HG03135 (cell line): ENCODE results near the gene ATP8A2.
"Not testable (repeated sequence)": the region's sequence is repeated elsewhere in the genome, so short reads cannot be mapped to it uniquely, and the experiment has no call there.

ENCODE experiments used
- ATAC-seq: cut with Tn5 transposase; IDR thresholded peaks from one replicate; pipeline ENCODE4 v1.9.1; 2021; ENCODE audit warnings: mild to moderate bottlenecking, moderate library complexity; ENCODE audit not compliant: unreplicated experiment

The ATP8A2 gene

DNA sequence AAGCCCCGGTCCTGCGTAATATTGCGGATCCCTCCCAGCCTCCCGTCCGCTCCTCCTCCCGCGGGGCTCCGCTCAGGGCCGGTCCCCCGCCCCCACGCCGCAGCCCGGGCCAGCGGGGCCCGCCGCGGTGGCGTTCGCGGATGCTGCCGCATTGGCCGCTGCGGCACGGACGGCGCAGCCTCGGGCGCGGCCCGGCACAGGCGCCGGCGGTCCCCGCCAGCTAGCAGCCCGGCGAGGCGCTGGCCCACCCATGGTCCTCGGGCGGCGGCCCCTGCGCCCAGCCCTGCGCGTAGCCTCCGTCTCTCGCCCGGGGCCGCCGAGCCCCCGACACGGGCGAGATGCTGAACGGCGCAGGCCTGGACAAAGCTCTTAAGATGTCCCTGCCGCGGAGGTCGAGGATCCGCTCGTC lies at the start of gene ATP8A2:
Gene ATP8A2 (plus strand): TSS at position 100 of the 409 bp plus-strand sequence. CDS start 239 bp downstream, at position 339.
- no peak for ATAC-seq

DNA sequence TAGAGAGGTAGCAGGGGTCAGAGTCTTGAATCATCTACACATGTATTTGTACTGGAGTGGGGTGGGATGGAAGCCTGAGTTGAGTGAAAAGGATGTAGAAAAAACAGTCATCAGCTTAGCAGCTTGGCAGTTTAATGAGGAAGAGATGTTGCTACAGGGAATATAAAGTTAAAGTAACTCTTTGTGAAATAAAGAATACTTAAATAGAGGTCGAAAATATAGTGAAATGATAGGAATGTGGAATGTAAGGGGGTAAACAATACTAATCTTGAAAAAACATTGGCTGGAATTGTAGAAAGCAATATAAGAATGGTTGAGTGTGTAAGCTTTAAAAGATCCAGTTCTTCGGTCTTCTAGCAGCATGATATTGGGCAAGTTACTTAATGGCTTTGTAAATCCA lies 47.7 kb upstream of the ATP8A2 start:
- ATAC-seq, result no peak

DNA sequence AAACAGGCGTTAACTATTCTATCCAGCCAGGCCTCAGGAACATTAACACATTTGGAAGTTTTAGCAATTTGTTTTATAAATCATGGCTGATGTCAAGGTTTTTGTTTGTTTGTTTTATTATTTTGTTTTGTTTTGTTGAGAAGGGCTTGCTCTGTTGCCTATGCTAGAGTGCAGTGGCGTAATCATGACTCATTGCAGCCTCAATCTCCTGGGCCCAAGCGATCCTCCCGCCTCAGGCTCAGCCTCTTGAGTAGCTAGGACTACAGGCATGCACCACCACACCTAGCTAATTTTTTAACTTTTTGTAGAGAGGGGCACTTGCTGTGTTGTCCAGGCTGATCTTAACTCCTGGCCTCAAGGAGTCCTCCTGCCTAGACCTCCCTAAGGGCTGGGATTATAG lies 42.1 kb upstream of the ATP8A2 start:
- no peak for ATAC-seq

DNA sequence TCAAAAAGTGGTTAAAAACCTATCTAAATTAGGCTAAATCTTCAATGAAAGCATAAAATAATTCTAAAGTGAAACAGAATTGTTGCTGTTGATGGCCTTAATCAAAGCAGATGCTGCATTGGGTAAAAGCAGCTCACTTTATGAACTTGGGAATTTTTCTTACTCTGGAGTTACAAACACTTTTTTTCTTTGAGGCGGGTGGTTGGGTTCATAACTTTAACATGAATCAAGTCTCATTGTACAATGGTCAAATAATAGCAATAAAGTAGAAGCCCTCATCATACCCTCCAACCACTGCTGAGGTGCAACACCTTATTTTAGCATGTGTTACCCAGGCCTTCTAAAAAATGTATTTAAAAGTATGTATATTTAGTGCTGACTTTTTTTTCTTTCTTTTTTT lies 41.2 kb upstream of the ATP8A2 start:
- ATAC-seq, result no peak

DNA sequence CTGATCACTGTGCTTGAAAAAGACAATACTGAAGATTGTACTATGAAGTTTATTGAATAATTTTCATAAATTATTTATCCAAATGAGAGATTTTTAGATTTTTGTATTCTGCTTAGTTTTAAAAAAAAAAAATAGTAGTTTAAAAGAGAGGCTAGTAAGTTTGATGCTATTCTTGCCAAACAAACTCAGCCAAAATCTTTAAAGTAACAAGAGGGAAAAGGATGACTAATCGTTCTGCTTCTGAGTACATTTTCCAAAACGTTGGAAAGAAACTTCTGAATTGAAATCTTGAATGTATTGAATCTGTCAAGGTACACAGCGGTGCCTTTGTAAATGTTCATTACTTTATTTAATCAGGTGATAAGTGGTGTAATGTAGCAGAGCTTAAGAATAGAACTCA lies 35.9 kb upstream of the ATP8A2 start:
- ATAC-seq, result no peak

DNA sequence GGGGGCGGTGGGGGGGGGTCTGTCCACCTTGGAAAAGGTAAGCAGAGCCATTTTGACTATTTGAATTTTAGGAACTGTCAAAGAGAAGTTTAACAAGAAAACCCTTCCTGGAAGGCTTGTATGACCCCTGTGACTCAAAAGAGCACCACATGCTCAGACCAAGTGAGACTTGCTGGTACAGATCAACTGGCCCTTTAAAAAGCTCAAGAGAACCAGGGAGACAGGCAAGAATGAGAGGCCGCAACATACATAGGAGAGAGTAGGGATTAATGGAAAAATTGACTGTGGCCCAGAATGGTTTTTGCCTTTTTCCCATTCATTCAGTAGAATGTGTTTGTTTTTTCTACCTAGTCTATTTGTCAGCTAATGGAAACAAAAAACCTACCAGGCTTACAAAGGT lies 26.2 kb upstream of the ATP8A2 start:
- no peak for ATAC-seq

DNA sequence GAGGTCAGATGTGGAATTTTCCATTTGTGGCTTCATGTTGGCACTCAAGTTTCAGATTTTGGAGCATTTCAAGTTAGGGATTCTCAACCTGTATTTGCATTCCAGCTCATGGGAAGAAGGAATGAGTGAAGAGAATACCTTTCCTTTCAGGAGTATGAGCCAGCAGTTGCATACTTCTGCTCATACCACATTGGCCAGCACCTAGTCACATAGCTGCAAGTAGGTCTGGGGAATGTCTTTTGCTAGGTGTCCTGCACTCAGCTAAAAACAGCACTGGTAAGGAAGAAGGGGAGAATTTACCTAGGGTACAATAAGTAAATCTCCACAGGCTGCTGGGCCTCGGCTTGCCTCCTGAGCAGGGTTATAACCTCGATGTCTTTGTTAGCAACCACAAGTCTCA lies 24.6 kb upstream of the ATP8A2 start:
- ATAC-seq, result no peak

DNA sequence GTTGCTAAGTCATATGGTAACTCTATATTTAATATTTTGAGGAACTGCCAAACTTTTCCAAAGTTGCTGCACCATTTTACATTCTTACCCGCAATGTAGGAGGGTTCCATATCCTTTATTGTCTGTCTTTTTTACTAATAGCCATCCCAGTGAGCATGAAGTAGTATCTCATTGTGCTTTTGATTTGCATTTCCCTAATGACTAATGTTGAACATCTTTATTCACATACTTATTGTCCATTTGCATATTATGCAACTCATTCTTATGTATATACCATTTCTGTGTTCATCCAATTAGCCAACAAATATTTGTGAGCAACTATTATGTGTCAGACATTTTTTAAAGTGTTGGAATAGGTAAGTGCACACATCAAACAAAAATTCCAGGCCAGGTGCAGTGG lies 20.4 kb upstream of the ATP8A2 start:
- ATAC-seq, result no peak

DNA sequence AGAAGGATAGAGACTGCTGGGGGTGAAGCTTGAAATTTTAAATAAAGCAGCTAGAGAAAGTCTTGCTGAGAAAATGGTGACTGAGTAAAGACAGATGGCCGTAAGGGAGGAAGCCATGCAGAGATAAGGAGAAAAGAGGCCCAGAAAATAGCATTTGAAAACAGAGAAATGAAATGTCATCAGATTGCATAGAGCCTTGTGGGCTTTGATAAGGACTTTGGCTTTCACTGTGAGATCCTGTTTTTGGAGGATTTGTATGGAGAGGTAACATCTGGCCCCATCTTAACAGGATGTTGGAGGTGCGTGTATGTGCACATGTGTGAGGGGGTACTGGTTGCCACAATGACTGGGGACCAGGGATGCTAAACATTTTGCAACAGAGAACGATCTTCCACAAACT lies 19.5 kb upstream of the ATP8A2 start:
- ATAC-seq, result no peak

DNA sequence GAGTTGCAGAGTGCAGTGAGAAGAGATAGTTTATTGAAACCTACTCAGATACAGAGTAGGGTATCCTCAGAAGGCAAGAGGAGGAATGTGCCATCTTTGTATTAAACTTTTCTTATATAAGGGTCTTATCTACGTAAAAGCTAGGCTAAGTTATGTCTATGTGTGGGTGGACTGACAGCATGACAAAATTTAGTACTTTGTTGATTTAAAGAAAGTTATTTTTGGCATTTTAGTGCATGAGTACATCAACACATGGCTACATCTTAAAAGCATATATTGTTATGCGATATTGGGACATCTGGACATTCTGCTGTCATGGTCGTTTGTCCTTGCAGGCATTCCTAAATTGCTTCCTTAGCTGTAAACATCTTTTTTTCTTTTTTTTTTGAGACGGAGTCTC lies 19.0 kb upstream of the ATP8A2 start:
- no peak for ATAC-seq

DNA sequence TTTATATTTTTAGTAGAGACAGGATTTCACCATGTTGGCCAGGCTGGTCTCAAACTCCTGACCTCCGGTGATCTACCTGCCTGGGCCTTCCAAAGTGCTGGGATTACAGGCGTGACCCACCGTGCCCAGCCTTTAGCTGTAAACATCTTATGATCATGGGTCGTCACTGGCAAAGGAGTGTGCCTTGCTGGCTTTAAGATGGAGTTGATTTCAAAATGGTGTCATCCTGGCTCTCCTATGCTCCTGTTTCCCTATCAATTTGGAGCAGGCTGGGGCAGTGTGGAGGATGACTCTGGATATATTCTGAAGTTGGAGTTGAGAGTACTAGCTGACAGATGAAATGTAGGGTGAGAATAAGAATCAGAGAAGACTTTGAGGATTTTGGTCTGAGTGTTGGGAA lies 18.4 kb upstream of the ATP8A2 start:
- ATAC-seq, result no peak

DNA sequence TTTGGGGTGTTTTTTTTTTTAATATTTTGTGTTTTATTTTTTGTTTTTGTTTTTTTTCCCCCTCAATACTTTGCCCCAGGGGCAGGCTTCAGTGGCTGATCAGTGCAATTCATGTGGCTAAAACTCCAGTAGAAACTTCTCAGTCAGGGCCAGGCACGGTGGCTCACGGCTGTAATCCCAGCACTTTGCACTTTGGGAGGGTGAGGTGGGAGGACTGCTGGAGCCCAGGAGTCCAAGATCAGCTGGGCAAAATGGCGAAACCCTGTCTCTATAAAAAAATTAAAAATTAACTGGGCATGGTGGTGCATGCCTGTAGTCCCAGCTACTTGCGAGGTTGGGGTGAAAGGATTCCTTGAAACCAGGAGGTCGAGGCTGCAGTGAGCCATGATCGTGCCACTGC lies 17.4 kb upstream of the ATP8A2 start:
- ATAC-seq, result no peak

DNA sequence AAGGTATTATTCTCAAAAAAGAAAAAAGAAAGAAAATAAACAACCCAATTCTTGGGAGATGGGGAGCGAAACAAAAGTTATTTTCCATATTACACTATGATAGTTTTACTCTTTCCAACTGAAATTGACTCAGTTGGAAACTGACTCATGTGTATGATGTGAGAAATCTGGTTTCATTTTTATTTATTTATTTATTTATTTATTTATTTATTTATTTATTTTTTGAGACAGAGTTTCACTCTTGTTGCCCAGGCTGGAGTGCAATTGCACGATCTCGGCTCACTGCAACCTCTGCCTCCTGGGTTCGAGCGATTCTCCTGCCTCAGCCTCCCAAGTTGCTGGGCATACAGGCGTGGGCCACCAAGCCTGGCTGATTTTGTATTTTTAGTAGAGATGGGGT lies 11.3 kb upstream of the ATP8A2 start:
- not testable (repeated sequence) for ATAC-seq

DNA sequence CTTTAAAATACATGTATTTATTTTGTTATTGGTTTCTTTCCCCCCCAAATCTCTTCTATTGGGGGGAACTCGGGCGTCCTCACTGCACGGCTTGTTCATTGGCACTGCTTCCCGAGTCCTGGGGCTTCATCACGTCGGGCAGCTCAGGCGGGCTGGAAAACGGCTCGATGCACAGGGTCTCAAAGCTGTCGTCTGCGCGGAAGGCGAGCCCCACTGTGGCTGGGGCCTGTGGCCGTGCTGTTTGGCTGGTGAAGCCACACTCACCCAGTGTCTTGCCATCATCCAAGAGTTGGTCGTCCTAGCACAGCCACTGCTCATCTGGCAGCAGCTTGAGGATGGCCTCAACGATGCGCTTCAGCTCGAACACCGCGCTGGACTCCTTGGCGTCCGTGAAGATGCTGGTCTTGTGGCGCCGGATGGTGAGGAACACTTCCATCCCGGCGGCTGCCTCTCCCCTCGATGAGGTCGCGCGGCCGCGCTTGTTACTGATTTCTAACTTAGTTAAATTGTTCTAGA lies 6.0 kb upstream of the ATP8A2 start:
- ATAC-seq, result no peak

DNA sequence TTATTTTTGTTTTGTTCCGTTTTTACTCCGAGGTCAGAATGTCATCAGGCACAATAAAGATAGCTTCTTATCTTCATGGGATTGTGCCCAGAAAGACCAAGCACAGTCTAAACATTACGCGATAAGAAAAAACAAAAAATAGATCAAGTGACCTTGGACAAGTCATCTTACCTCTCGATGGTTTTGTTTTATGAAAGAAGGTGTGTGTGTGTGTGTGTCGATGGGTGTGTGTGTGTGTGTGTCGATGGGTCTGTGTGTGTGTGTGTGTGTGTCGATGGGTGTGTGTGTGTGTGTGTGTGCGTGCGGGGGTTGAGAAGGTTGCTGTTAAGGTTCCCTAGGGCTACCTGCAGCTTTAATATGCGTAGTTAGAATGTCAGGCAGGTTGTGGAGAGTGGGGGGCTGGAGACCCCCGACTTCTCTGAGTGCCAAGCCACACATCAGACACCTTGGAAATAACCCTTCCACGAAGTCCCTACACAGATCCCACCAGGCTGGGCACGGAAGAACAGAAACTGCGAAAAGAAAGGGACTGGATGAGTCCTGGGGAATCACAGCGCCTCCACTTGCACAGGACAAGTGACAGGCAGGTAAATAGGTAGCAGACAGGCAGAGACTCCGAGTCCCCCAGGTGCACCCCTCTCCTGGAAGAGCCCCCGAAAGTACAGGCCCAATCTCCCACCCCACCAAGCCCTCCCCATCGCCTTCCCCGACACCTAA lies 458 bp upstream of the ATP8A2 start:
- no peak for ATAC-seq

DNA sequence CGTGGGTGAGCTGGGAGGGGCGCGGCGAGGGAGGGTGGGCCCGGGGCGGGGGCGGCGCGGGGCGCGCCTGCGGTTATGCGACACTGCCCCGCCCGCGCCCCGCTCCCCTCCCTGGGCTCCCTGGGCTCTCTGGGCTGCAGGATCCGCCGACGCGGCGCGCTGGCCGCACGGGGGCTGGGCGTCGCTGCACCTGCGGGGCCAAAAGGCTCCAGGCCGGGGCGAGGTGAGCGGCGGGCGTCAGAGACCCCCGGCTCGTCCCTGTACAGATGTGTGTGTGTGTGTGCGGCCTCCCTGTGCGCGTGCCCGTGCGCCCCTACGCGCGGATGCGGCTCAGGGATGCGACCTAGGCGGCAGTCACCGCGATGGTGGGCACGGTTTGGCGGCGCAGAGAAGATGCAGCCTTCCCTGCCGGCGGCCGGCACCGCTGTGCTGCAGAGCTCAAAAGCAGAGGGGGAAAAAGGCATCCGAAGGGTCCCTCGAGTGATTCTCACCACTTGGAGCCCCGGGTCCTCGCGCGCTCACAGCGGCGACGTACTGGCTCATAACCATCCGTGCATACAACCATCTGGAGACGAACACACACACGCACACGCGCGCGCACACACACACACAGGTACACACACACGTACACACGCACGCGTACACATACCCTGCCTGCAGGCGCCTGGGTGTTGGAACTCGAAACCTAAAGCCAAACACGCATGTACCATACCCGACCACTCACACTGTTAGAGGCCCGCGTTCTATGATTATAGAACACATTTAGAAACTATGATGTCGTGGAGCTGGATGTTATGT lies 709 bp downstream of the ATP8A2 start:
- no peak for ATAC-seq

DNA sequence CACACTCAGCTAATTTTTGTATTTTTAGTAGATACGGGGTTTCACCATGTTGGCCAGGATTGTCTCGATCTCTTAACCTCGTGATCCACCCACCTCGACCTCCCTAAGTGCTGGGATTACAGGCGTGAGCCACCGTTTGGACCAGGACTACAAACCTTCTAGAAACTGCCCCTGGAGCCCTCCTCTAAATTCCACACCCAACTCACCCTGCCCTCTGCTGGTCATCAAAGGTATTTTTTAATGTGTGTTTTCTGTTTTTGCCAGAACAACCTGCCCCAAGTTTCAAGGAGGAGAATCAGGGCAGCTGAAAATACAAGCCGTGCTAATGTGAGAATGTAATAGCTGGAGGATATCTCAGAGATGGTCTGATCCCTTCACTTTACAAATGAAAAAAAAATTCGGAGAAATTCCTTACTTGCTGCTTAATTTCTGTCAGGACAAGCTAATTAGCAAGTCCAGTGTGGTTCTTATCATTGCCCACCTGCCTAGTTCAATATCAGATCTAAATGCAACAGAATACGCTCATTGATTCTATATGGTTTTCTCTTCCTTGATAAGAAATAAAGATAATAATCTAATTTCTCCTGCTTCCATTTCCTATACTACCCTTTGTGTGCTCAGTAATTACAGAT lies 4.1 kb downstream of the ATP8A2 start:
- no peak for ATAC-seq

DNA sequence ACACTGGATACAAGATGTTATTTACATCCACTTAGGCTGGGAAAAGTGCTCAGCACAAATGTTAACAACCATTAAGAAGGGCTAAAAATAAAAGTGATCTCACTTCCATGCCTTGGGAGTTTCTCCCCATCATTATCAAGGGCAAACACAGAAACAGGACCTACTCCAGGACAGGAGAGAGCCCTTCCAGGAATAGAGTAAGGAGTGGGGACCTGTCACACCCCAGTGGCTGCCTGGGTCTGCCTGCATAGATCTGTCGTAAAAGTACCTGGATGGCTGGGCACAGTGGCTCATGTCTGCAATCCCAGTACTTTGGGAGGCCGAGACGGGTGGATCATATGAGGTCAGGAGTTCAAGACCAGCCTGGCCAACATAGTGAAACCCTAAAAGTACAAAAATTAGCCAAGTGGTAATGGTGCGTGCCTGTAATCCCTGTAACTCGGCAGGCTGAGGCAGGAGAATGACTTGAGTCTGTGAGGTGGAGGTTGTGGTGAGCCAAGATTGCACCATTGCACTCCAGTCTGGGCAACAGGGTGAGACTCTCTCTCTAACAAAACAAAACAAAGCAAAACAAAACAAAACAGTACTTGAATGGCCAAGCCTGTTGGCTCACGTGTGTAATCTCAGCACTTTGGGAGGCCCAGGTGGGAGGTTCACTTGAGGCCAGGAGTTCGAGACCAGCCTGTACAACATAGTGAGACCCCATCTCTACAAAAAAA lies 5.6 kb downstream of the ATP8A2 start:
- no peak for ATAC-seq

DNA sequence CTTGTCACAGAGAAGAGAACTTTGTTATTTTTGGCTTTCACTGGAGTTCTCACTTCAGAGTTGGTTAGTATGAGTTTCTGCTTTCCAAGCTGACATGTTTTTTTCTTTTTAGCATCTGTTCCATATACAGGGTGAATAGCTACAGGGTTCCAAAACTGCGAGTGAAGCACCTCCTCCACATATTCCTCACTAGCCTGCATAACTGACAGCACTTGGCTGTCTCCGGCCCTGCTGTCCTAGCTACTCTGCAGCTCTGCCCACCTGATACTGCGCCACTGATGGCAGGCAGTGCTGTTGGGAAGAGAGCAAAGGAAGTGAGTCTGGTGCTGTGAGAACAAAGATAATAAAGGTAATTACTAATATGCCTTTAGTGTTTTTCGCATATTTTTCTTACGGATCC lies 6.8 kb downstream of the ATP8A2 start:
- ATAC-seq, result no peak

DNA sequence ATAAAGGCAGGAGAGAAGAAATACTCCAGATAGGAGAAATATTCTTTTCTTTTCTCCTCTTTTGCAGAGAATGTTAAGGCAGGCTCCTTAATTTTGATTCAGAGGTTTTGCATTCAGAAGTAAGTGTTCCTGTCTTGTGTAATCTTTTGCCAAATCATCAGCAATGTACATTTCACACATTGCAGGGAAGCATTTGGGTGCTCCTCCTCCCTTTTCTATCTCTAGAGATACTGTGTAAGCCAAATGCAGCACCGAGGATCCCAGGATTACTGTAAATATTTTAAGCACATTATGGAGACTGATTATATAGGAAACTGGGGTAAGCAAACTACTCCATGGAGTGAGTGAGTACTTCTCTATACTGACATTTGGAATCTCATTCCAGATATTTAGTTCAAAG lies 7.2 kb downstream of the ATP8A2 start:
- ATAC-seq, result no peak

DNA sequence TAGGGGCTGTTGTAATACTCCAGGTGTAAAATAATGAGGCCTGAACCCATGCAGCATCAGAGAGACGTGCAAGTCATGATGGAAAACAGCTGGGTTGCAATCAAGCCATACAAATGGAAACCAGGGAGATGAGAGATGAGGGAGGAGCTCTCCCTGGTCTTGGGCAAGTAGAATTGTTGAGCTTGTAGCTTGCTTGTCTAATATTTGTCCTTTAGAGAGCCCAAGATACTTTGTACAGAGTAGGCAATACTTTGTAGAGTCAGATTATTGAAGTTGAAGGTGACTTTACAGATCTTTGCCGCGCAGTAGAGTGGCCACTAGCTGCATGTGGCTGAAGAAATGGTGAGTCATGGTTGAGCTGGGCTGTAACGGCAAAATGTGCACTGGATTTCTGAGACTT lies 8.3 kb downstream of the ATP8A2 start:
- ATAC-seq, result no peak
